K562 (cell line): ENCODE measurements around the gene KCTD13. TPM values are rescaled to one million over a fixed set of nuclear protein-coding genes. Genes with fewer than 3 reads are reported as not detected.

Experiments
- ARNT ChIP-seq, 2 experiments: fragments of 450-650 bp; IDR thresholded peaks; 2 replicates each; pipeline ENCODE4 v1.6.1; 2016; ENCODE audit warnings: mild to moderate bottlenecking in 1 of 2
- GABPB2 ChIP-seq: fragments of 250-450 bp; sonication (Bioruptor Pico); conservative IDR thresholded peaks from 2 replicates; pipeline ENCODE4 v1.5.1; 2021; ENCODE audit warnings: mild to moderate bottlenecking
- IRF2 ChIP-seq: sonication (generic); formaldehyde crosslinking; IDR thresholded peaks from 2 replicates; pipeline ENCODE4 v1.8.1; 2022; ENCODE audit warnings: mild to moderate bottlenecking, missing genetic modification reagents
- KLF6 ChIP-seq: fragments of 250-450 bp; sonication (Bioruptor Pico); IDR thresholded peaks from 2 replicates; pipeline ENCODE4 v1.4.0; 2020; ENCODE audit warnings: mild to moderate bottlenecking, moderate library complexity, borderline replicate concordance
- NCOA1 ChIP-seq: fragments of 450-650 bp; IDR thresholded peaks from 2 replicates; pipeline ENCODE4 v1.6.1; 2016; ENCODE audit warnings: low read depth
- POLR2AphosphoS5 ChIP-seq: IDR thresholded peaks from 2 replicates; pipeline ENCODE4 v1.6.1; 2011; ENCODE audit warnings: mild to moderate bottlenecking, low read depth, low read length, moderate library complexity; ENCODE audit not compliant: control insufficient read depth, insufficient read depth
- ZFP30 ChIP-seq: fragments of 250-450 bp; sonication (Bioruptor Pico); IDR thresholded peaks from 2 replicates; pipeline ENCODE4 v1.8.0; 2022; ENCODE audit warnings: moderate library complexity, mild to moderate bottlenecking, inconsistent platforms, borderline replicate concordance
- ZNF518B ChIP-seq: fragments of 250-450 bp; sonication (Bioruptor Pico); IDR thresholded peaks from 2 replicates; pipeline ENCODE4 v1.5.0; 2021; ENCODE audit warnings: mild to moderate bottlenecking, moderate library complexity
- ZNF644 ChIP-seq: fragments of 200-800 bp; sonication (Bioruptor generic); IDR thresholded peaks from 2 replicates; pipeline ENCODE4 v1.6.1; 2016; ENCODE audit warnings: low read depth, missing genetic modification characterization, missing compliant biosample characterization
- polyA plus RNA-seq, 8 experiments: library from polyadenylated mRNA; depleted of rRNA in 4 of 8; stranded (reverse) in 5 of 8; unstranded in 3 of 8; fragments of >200 nt; fragmentation: Nextera tagmentation in 2 of 8; fragmentation: Illumina TruSeq in 1 of 8; extraction: Ambion mirVana in 2 of 8; extraction: Trizol in 1 of 8; gene quantifications; 2 replicates each; pipeline versions ENCODE4 v1.2.1 to v1.2.3, GENCODE V29; 2011 to 2014; ENCODE audit warnings: inconsistent platforms in 1 of 8, missing spikeins in 1 of 8
- total RNA-seq, 7 experiments: library from RNA; depleted of rRNA in 6 of 7; stranded (reverse); fragments of >200 nt in 6 of 7; fragmentation: Illumina TruSeq in 2 of 7; extraction: Trizol in 2 of 7; gene quantifications; 2 replicates each; pipeline versions ENCODE4 v1.2.1 to v1.2.3, GENCODE V29; 2011 to 2021; ENCODE audit warnings: low replicate concordance in 1 of 7
- TF ChIP-seq, protein P1 (sequence below), 2 experiments: fragments of 450-650 bp in 1 of 2; sonication (generic) in 1 of 2; formaldehyde crosslinking in 1 of 2; IDR thresholded peaks; 2 replicates each; pipeline versions ENCODE4 v1.7.1 to v1.9.0; 2016 to 2022; ENCODE audit warnings: inconsistent platforms in 1 of 2, mild to moderate bottlenecking in 1 of 2, missing genetic modification reagents in 1 of 2
- TF ChIP-seq, protein P2 (sequence below): sonication (generic); formaldehyde crosslinking; IDR thresholded peaks from 2 replicates; pipeline ENCODE4 v1.8.1; 2023; ENCODE audit warnings: mild to moderate bottlenecking, missing genetic modification reagents, moderate library complexity

Gene KCTD13
- total and polyA plus RNA-seq, 9 of the 15 experiments (the other 6 are each of a cell fraction or from before 2014, with no cell fraction given) = 1.0 to 20.6 (median 9.8) TPM

DNA sequence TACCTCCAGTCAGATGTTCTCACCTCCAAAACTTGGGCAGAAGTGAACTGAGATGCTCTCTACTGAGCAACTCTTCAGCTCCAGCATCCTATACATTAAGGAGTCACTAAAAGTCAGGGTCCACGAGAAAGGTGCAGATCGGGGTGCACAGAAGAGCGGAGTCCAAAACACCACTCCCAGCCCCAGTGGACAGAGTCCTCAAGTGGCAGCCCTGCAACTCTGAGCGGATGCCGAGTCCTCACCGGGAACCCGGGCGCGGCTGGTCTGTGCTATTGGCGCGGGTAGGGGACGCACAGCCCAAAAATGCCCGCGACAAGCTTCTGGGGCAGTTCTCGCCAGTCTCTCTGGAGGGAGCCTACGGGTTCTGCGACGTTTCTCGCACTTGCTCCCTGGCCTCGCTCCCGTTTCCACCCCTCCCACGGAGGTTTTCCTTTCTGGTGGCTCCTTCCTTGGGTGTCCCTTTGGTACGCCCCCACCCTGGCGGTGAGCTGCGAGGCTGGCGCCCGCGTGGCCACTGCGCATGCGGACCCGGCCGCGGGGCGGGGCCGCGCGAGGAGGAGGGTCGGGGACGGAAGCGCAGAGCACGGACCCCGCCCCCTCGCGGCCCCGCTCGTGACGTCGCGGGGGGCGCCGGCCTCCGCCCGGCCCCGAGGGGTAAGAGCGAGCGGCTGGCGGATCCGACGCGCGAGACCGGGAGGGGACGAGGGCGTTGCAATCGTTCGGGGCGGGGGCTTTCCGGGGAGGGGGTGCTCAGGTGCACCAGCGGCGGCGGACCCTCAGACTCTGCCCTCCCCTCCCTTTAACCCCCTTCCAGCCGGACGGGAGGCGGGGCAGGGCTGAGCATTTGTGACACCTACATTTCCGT lies 35.7 kb upstream of the KCTD13 start, which contains the start of gene TMEM219 (continued):
- TF ChIP-seq, protein P1, sequence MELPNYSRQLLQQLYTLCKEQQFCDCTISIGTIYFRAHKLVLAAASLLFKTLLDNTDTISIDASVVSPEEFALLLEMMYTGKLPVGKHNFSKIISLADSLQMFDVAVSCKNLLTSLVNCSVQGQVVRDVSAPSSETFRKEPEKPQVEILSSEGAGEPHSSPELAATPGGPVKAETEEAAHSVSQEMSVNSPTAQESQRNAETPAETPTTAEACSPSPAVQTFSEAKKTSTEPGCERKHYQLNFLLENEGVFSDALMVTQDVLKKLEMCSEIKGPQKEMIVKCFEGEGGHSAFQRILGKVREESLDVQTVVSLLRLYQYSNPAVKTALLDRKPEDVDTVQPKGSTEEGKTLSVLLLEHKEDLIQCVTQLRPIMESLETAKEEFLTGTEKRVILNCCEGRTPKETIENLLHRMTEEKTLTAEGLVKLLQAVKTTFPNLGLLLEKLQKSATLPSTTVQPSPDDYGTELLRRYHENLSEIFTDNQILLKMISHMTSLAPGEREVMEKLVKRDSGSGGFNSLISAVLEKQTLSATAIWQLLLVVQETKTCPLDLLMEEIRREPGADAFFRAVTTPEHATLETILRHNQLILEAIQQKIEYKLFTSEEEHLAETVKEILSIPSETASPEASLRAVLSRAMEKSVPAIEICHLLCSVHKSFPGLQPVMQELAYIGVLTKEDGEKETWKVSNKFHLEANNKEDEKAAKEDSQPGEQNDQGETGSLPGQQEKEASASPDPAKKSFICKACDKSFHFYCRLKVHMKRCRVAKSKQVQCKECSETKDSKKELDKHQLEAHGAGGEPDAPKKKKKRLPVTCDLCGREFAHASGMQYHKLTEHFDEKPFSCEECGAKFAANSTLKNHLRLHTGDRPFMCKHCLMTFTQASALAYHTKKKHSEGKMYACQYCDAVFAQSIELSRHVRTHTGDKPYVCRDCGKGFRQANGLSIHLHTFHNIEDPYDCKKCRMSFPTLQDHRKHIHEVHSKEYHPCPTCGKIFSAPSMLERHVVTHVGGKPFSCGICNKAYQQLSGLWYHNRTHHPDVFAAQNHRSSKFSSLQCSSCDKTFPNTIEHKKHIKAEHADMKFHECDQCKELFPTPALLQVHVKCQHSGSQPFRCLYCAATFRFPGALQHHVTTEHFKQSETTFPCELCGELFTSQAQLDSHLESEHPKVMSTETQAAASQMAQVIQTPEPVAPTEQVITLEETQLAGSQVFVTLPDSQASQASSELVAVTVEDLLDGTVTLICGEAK (IDR thresholded peaks at IDR 0.05) = peak; percentile 33; the same call in 1 of the 2 replicates
- TF ChIP-seq, protein P1 (CRISPR knock-in tag; IDR thresholded peaks at IDR 0.05) = no peak
- TF ChIP-seq, protein P2, sequence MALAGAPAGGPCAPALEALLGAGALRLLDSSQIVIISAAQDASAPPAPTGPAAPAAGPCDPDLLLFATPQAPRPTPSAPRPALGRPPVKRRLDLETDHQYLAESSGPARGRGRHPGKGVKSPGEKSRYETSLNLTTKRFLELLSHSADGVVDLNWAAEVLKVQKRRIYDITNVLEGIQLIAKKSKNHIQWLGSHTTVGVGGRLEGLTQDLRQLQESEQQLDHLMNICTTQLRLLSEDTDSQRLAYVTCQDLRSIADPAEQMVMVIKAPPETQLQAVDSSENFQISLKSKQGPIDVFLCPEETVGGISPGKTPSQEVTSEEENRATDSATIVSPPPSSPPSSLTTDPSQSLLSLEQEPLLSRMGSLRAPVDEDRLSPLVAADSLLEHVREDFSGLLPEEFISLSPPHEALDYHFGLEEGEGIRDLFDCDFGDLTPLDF (CRISPR knock-in tag) = no peak
- no peak for TF ChIP-seq ZNF518B
- no peak for TF ChIP-seq KLF6 (CRISPR knock-in tag)
- no peak for TF ChIP-seq ZFP30
- TF ChIP-seq ZNF644 = no peak
- no peak for TF ChIP-seq NCOA1
- peak; percentile 72 for TF ChIP-seq POLR2AphosphoS5
- TF ChIP-seq ARNT (IDR thresholded peaks at IDR 0.05) = no peak
- TF ChIP-seq IRF2 (CRISPR knock-in tag) = no peak
- no peak for TF ChIP-seq GABPB2 (CRISPR knock-in tag)
